ENCODE data around the gene ADAT3. TPM values are rescaled to one million over a fixed set of nuclear protein-coding genes. Genes with fewer than 3 reads are reported as not detected.

The ADAT3 gene
- 10 to 100 TPM; 10.5 to 13.7 TPM for total RNA-seq

- peak; percentile 67 to 86 (median 82) for TF ChIP-seq POLR2A (IDR thresholded peaks at IDR 0.05)
- TF ChIP-seq CTCF (IDR thresholded peaks at IDR 0.05) = peak in 1 of 7 experiments; percentile 2
- DNase-seq (peak; percentile 99 to 100 (median 100)), ATAC-seq (peak; percentile 94)
- WGBS, 2 donors = 0% methylated on average over 16 to 88 of the region's 92 CpGs
- Histone ChIP-seq H3K27ac (peak within 1 kb of the TSS; percentile 81 to 95 (median 89)), H3K27me3 (no peaks in the 10 kb centered on the region), H3K36me3 (replicated peaks in 1 of 2; ENCODE audit: insufficient read depth in 1 of 2, low read depth in 2 of 2) (no peaks in the 10 kb centered on the region), H3K4me1 (peaks cover 67% of the 10 kb centered on the region), H3K9me3 (no peaks in the 10 kb centered on the region), H3K4me3 (peak within 1 kb of the TSS in 1 of 2 donors; percentile 39)
- intact Hi-C loops (cut with DNase I) = no loop called here
Observed at GRCh38 chr19:1905110-1905862, at the start of gene ADAT3, which contains the start of gene SCAMP4. ADAT3 (plus strand) TSS chr19:1905399; CDS start chr19:1912048, 6,649 bp downstream. SCAMP4 (plus strand) TSS chr19:1905399; CDS start chr19:1915020, 9,621 bp downstream.

GRCh38 chr19:1855828-1856255, 49.4 kb upstream of the ADAT3 start:
- intact Hi-C loops (cut with DNase I) = no loop called here
- ATAC-seq (no peak), DNase-seq (peak in 1 of 4 donors; percentile 15)
- H3K36me3 ChIP-seq (replicated peaks in 1 of 2; ENCODE audit: insufficient read depth in 1 of 2, low read depth in 2 of 2) = no peaks in the 10 kb centered on the region
- H3K9me3 ChIP-seq = no peaks in the 10 kb centered on the region
- H3K4me1 ChIP-seq = peaks cover 68% of the 10 kb centered on the region
- H3K27ac ChIP-seq = peak overlapping the region in 2 of 4 donors; percentile 86 to 88
- TF ChIP-seq POLR2A (IDR thresholded peaks at IDR 0.05) = no peak
- TF ChIP-seq CTCF (IDR thresholded peaks at IDR 0.05) = no peak
- H3K4me3 ChIP-seq = no peak overlapping the region
- WGBS, 2 donors = 20 to 54% methylated on average over 1 to 13 of the region's 13 CpGs
- no peaks in the 10 kb centered on the region for H3K27me3 ChIP-seq

GRCh38 chr19:1856345-1856697, 48.9 kb upstream of the ADAT3 start:
- ATAC-seq = no peak

GRCh38 chr19:1856698-1857603, 48.2 kb upstream of the ADAT3 start:
- no peaks in the 10 kb centered on the region for H3K36me3 ChIP-seq (replicated peaks in 1 of 2; ENCODE audit: insufficient read depth in 1 of 2, low read depth in 2 of 2)
- 26 to 39% methylated on average over 22 to 60 of the region's 73 CpGs for WGBS, 2 donors
- no peaks in the 10 kb centered on the region for H3K9me3 ChIP-seq
- H3K27ac ChIP-seq = peak overlapping the region; percentile 49 to 88 (median 82)
- peak; percentile 65 for ATAC-seq
- H3K4me1 ChIP-seq = peaks cover 79% of the 10 kb centered on the region
- no peak overlapping the region for H3K4me3 ChIP-seq
- no peaks in the 10 kb centered on the region for H3K27me3 ChIP-seq
- intact Hi-C loops (cut with DNase I) = no loop called here
- DNase-seq = peak; percentile 74 to 92 (median 88)
- TF ChIP-seq POLR2A (IDR thresholded peaks at IDR 0.05) = peak in 2 of 3 donors; percentile 47 to 57
- TF ChIP-seq CTCF (IDR thresholded peaks at IDR 0.05) = no peak

More at GRCh38 chr19:1856345-1856697, 48.9 kb upstream of the ADAT3 start:
- TF ChIP-seq CTCF (IDR thresholded peaks at IDR 0.05) (no peak), POLR2A (IDR thresholded peaks at IDR 0.05) (no peak)
- intact Hi-C loops (cut with DNase I) = no loop called here
- peaks cover 73% of the 10 kb centered on the region for H3K4me1 ChIP-seq
- no peak overlapping the region for H3K4me3 ChIP-seq
- no peaks in the 10 kb centered on the region for H3K9me3 ChIP-seq
- WGBS, 2 donors = 66% methylated on average over 6 of the region's 6 CpGs; no CpG with 5 or more reads in 1 of the 2 donors
- H3K27ac ChIP-seq = peak overlapping the region in 3 of 4 donors; percentile 78 to 88 (median 86)
- no peaks in the 10 kb centered on the region for H3K27me3 ChIP-seq
- no peaks in the 10 kb centered on the region for H3K36me3 ChIP-seq (replicated peaks in 1 of 2; ENCODE audit: insufficient read depth in 1 of 2, low read depth in 2 of 2)
- DNase-seq = peak in 1 of 4 donors; percentile 10
